DMS53 treated with DMSO at 0.1 percent for 48 hours (cell line): ENCODE measurements around the gene FAM184A.
"Not testable (repeated sequence)": the region's sequence is repeated elsewhere in the genome, so short reads cannot be mapped to it uniquely, and the experiment has no call there.

Source experiments
- DNase-seq: peaks from one replicate; lab custom pipeline; 2025; ENCODE audit not compliant: unreplicated experiment; lab: John Stamatoyannopoulos, UW

Gene FAM184A

GRCh38 chr6:119020597-119021561 lies 57.6 kb downstream of the FAM184A start:
- no peak for DNase-seq

GRCh38 chr6:119015165-119015564 lies 63.3 kb downstream of the FAM184A start:
- not testable (repeated sequence) for DNase-seq

DNA sequence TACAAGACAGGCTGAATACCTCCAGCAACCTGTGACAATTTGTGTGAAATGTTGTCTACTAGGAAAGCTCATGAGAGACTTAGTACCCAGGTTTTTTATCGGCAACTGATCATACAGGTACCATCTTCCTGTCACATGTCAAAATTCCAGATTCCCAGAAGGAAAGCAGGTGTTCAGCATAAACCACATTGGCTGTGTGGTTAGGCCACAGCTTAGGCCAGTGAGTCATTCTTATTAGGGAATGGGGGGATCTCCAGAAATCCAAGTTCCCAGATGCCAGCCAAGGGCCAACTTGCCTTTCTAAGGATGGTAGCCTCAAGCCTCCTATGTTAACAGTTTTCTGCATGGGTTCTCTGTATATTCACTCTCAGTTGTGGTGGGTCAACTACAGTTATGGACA lies 65.9 kb downstream of the FAM184A start:
- no peak for DNase-seq

DNA sequence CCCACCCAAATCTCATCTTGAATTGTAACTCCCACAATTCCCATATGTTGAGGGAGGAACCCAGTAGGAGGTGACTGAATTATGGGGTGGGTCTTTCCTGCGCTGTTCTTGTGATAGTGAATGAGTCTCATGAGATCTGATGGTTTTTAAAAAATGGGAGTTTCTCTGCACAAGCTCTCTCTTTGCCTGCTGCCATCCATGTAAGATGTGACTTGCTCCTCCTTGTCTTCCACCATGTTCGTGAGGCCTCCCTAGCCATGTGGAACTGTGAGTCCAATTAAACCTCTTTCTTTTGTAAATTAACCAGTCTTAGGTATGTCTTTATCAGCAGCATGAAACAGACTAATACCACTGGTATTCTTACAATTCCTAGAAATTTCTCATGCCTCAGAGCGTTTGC lies 69.2 kb downstream of the FAM184A start:
- not testable (repeated sequence) for DNase-seq

DNA sequence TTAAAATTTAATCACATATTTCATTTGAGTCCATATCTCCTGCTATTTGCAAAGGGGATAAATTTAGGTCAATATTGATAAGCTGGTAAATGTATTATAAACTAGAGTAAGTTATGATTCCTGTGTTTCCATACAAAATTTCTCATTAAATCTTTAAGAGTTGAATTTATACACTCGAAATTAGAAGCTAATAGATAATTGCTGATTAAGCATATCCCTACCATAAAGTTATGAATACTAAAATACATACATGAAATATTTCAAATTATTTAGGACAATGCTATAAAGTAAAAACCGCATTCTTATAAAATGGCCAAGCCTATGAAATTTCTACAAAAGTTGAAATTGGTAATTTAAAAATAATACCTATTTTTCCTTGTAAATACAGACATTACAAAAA lies 71.5 kb downstream of the FAM184A start:
- no peak for DNase-seq

GRCh38 chr6:119002069-119002468 lies 76.4 kb downstream of the FAM184A start:
- DNase-seq, result no peak

GRCh38 chr6:118999494-119000040 lies 78.9 kb downstream of the FAM184A start:
- no peak for DNase-seq

GRCh38 chr6:118997426-118997825 lies 81.0 kb downstream of the FAM184A start:
- not testable (repeated sequence) for DNase-seq

GRCh38 chr6:118996289-118996820 lies 82.1 kb downstream of the FAM184A start:
- DNase-seq, result no peak

- DNase-seq, result no peak
Measured at GRCh38 chr6:118993803-118994251, 84.6 kb downstream of the FAM184A start.

GRCh38 chr6:118993358-118993757 lies 85.1 kb downstream of the FAM184A start:
- DNase-seq, result no peak

GRCh38 chr6:118992186-118992795 lies 86.2 kb downstream of the FAM184A start:
- no peak for DNase-seq

GRCh38 chr6:118986312-118986711 lies 92.2 kb downstream of the FAM184A start:
- no peak for DNase-seq

GRCh38 chr6:118985123-118985830 lies 93.2 kb downstream of the FAM184A start:
- peak; percentile 18 for DNase-seq

DNA sequence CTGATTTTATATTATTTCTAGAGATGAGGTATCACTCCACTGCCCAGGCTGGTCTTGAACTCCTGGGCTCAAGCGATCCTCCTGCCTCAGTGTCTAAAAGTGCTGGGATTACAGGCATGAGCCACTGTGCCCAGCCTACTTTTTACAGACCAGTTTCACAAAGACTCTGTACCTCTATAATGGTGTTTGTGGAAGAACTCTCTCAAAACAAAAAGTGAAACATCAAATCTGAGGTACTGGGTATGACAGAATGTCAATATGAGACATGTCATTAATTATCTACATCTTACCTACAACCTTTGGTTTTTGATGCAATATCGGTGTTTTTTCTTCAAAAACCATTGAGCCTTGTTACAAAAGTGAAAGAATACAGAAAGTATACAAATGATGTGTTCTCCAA lies 94.1 kb downstream of the FAM184A start:
- DNase-seq, result no peak

DNA sequence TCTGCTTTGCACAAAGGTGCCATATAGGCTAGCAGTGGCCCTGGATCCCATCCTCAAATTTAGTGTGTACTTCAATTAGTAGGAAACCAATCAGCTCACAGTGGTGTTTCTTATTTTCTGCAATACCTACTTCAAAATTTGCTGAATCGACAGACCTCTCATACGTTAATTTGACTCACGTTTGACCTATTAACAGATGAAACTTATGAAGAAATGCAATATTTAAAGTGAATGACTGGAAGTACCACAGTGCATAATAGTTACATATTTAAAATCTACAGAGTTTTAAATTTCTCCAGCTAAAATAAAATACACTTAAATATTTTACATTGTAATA lies 95.9 kb downstream of the FAM184A start:
- no peak for DNase-seq

DNA sequence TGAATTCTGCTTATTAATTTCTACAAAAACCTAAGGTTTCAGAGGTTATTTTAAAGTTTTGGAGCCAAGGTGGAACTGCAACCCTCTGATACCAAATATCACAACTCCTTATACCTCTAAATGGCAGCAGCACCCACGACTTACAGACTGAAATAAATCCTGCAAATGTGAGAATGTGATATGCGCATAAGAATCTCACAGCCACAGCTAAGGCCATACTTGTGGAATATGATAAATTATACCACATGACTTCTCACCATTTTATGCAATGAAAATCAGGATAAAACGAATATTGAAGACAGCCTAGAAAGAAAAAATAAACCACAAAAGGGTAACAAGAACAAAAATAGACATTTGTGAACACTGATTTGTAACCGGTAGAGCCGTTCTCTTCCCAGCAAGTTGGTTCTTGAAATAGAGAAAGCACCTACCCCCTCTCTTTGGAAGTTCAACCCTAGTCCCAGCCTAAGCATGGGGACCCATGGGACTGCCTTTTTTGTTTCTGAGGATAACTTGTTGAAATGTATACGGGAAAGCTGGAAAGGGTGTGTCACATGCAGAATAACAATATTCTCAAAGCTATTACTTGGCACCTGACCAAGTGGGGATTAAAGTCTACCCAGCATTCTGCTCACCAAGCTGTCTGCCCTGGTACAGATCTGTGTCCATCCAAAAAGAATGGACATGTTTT lies 96.4 kb downstream of the FAM184A start:
- DNase-seq, result no peak

DNA sequence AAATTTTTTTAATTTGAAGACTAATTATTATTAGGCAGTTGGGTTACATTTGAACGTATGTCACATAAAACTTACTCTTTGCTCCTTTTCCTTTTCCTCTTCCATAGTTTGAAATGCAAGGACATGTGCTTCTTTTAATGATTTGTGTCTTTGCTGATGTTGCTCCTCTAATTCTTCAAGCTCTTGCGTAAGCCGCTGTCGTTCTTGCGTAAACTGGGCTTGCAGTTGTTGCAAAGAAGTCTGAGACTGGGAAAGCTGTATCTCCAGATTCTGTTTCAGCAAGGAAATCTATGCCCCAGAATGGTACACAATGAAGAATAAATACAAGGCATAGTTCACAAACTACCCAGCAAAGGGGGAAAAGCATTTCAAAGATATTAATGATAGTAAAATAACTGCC lies 98.4 kb downstream of the FAM184A start:
- DNase-seq, result no peak

DNA sequence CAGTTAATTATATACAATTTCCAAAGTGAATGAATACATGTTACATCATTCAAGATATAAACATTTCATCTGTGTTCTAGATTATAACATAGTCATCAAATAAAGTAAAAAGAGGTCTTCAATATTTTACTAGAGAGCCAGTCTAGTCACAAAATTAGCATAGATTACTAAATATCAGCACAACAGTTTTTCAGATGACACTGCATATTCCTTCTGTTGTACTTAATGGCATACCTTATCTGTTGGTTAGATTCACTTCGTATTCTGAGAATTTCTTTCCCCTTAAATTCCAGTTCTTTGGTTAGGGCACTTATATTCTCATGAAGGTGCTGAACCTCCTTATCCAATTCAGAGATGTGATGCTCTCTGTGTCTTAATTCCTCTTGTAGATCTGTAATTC lies 103.7 kb downstream of the FAM184A start:
- DNase-seq, result no peak

GRCh38 chr6:118971682-118972081 lies 106.8 kb downstream of the FAM184A start:
- no peak for DNase-seq

DNA sequence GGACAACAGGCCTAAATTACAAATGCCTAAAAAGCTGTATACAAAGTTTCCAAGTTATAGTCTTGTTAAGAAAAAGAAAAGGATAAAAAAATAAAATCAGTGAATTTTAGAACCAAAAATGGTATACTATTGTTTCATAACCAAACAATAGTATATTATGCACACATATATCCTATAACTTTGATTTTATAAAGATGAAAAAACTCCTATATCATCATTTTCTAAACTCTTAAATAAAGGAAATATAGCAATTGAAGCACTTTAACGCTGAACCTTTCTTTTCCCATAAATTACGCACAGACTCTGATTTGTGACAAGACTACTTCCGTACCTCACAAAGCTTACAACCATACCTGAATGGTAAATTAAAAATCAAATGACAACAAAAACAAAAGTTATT lies 107.6 kb downstream of the FAM184A start:
- DNase-seq, result no peak
